ENCODE data around the gene ZSCAN2.

Gene ZSCAN2

GRCh38 chr15:84666373-84666772 is 65.6 kb downstream of the ZSCAN2 start:
- no peak for TF ChIP-seq TAF1 (IDR thresholded peaks at IDR 0.05; ENCODE audit: borderline replicate concordance, insufficient read depth, low read length)
- no peak for TF ChIP-seq SIN3A (IDR thresholded peaks at IDR 0.05; ENCODE audit: borderline replicate concordance, insufficient read depth, low read length)
- TF ChIP-seq REST (IDR thresholded peaks at IDR 0.05; ENCODE audit: insufficient read depth in 1 of 2, low read depth in 2 of 2, low read length in 2 of 2): no peak
- no peak for TF ChIP-seq FOXP2 (optimal IDR thresholded peaks at IDR 0.05; ENCODE audit: borderline replicate concordance, extremely low read depth, extremely low read length, insufficient read depth)
- TF ChIP-seq POLR2AphosphoS5 (IDR thresholded peaks at IDR 0.05; ENCODE audit: low read depth, low read length): no peak

- TF ChIP-seq TAF1 (IDR thresholded peaks at IDR 0.05; ENCODE audit: borderline replicate concordance, insufficient read depth, low read length): no peak
- no peak for TF ChIP-seq SIN3A (IDR thresholded peaks at IDR 0.05; ENCODE audit: borderline replicate concordance, insufficient read depth, low read length)
- TF ChIP-seq FOXP2 (optimal IDR thresholded peaks at IDR 0.05; ENCODE audit: borderline replicate concordance, extremely low read depth, extremely low read length, insufficient read depth): no peak
- TF ChIP-seq POLR2AphosphoS5 (IDR thresholded peaks at IDR 0.05; ENCODE audit: low read depth, low read length): no peak
- TF ChIP-seq REST (IDR thresholded peaks at IDR 0.05; ENCODE audit: insufficient read depth in 1 of 2, low read depth in 2 of 2, low read length in 2 of 2): no peak
Measured at GRCh38 chr15:84668221-84668982, 67.6 kb downstream of the ZSCAN2 start.

GRCh38 chr15:84669726-84670125 is 68.9 kb downstream of the ZSCAN2 start:
- no peak for TF ChIP-seq POLR2AphosphoS5 (IDR thresholded peaks at IDR 0.05; ENCODE audit: low read depth, low read length)
- no peak for TF ChIP-seq REST (IDR thresholded peaks at IDR 0.05; ENCODE audit: insufficient read depth in 1 of 2, low read depth in 2 of 2, low read length in 2 of 2)
- TF ChIP-seq SIN3A (IDR thresholded peaks at IDR 0.05; ENCODE audit: borderline replicate concordance, insufficient read depth, low read length): no peak
- no peak for TF ChIP-seq FOXP2 (optimal IDR thresholded peaks at IDR 0.05; ENCODE audit: borderline replicate concordance, extremely low read depth, extremely low read length, insufficient read depth)
- no peak for TF ChIP-seq TAF1 (IDR thresholded peaks at IDR 0.05; ENCODE audit: borderline replicate concordance, insufficient read depth, low read length)

GRCh38 chr15:84671211-84671610 is 70.4 kb downstream of the ZSCAN2 start:
- TF ChIP-seq FOXP2 (optimal IDR thresholded peaks at IDR 0.05; ENCODE audit: borderline replicate concordance, extremely low read depth, extremely low read length, insufficient read depth): no peak
- no peak for TF ChIP-seq POLR2AphosphoS5 (IDR thresholded peaks at IDR 0.05; ENCODE audit: low read depth, low read length)
- TF ChIP-seq SIN3A (IDR thresholded peaks at IDR 0.05; ENCODE audit: borderline replicate concordance, insufficient read depth, low read length): no peak
- no peak for TF ChIP-seq TAF1 (IDR thresholded peaks at IDR 0.05; ENCODE audit: borderline replicate concordance, insufficient read depth, low read length)
- TF ChIP-seq REST (IDR thresholded peaks at IDR 0.05; ENCODE audit: insufficient read depth in 1 of 2, low read depth in 2 of 2, low read length in 2 of 2): no peak

Data from PFSK-1 (cell line).